Esophagus squamous epithelium (tissue), 5 donors: ENCODE data around the gene CGB3. TPM values are rescaled to one million over a fixed set of nuclear protein-coding genes. Genes with fewer than 3 reads are reported as not detected.
"Not testable (repeated sequence)": the region's sequence is repeated elsewhere in the genome, so short reads cannot be mapped to it uniquely, and the experiment has no call there.

Source experiments
- DNase-seq: peaks from one replicate; lab custom pipeline; 2025; lab: John Stamatoyannopoulos, UW
- H3K27ac ChIP-seq, 4 donors: fragments of 200-600 bp; sonication (generic); one replicate each; pipeline ENCODE4 v1.5.1; 2016 to 2019; ENCODE audit warnings: mild to moderate bottlenecking in 1 of 4
- H3K27me3 ChIP-seq, 4 donors: fragments of 200-600 bp; sonication (generic); 1 replicate in 3 of 4; 2 replicates in 1 of 4; pipeline versions ENCODE4 v1.5.1 to v1.6.0; 2017 to 2021; ENCODE audit warnings: antibody characterized with exemption in 1 of 4
- H3K36me3 ChIP-seq, 3 donors: fragments of 200-600 bp; sonication (generic); one replicate each; pipeline ENCODE4 v1.5.1; 2016 to 2019
- H3K4me1 ChIP-seq, 3 donors: fragments of 200-600 bp; sonication (generic); one replicate each; pipeline ENCODE4 v1.5.1; 2017 to 2019
- H3K4me3 ChIP-seq, 4 donors: fragments of 200-600 bp; sonication (generic); 1 replicate in 3 of 4; 2 replicates in 1 of 4; pipeline ENCODE4 v1.5.1; 2016 to 2019; ENCODE audit warnings: mild to moderate bottlenecking in 2 of 4, moderate library complexity in 1 of 4
- H3K9me3 ChIP-seq, 3 donors: fragments of 200-600 bp; sonication (generic); one replicate each; pipeline ENCODE4 v1.5.1; 2016 to 2019
- POLR2A ChIP-seq, 4 donors: fragments of 450-650 bp; IDR thresholded peaks; one replicate each; pipeline ENCODE4 v1.6.1; 2017; ENCODE audit warnings: antibody characterized with exemption in 4 of 4, mild to moderate bottlenecking in 4 of 4, moderate library complexity in 3 of 4
- WGBS, 2 donors: methylation state at CpG; one replicate each; pipeline ENCODE4 v1.1.5; 2018; 5-methylcytosine and 5-hydroxymethylcytosine counted together
- intact Hi-C: fragments of 100-400 bp; cut with DNase I; formaldehyde crosslinking; loops from one replicate; pipeline ENCODE4 v1.15.0; 2022
- total RNA-seq, 4 donors: library from RNA; depleted of rRNA; stranded (reverse); fragments of >200 nt; gene quantifications; one replicate each; pipeline ENCODE4 v1.1.0, GENCODE V29; 2016
- TF ChIP-seq, protein P1 (sequence below), 6 experiments: fragments of 450-650 bp in 4 of 6; fragments of 200-600 bp in 2 of 6; sonication (generic) in 2 of 6; IDR thresholded peaks; one replicate each; pipeline ENCODE4 v1.5.1; 2016 to 2019; ENCODE audit warnings: antibody characterized with exemption in 6 of 6, mild to moderate bottlenecking in 4 of 6, moderate library complexity in 4 of 6
- donor health status: DM: yes; HTN: yes; CAD: no.

The CGB3 gene
- total RNA-seq, 4 donors from 2014 or later, result not detected

DNA sequence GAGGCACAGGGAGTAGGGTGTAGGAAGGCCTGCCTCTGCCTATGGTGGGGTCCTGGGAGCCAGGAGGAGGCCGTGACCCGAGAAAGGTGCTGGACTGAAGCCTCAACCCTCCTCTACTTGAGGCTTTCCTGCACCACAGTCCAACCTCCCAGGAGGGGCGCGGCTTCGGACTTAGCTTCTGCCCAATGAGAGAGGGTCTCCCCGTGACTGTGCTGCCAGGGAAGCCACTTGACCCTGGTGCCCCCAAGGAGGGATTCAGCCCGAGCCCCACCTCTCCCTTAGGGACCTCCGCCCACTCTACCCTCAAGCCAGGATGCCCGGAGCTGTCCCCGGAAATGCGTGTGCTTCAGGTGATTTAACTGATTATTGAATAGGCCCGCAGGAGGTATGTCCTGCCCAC lies 24.9 kb upstream of the CGB3 start, which contains the start of gene CGB8:
TSS of gene CGB8 (minus strand) at position 101 of the 400 bp plus-strand sequence. CDS start 372 bp downstream, outside the sequence.
- H3K4me3 ChIP-seq, H3K27me3 ChIP-seq, H3K27ac ChIP-seq, H3K9me3 ChIP-seq, DNase-seq, H3K4me1 ChIP-seq, H3K36me3 ChIP-seq, intact Hi-C loops: not testable (repeated sequence)
- WGBS, 2 donors, result no CpG with 5 or more reads among the region's 12 CpGs

DNA sequence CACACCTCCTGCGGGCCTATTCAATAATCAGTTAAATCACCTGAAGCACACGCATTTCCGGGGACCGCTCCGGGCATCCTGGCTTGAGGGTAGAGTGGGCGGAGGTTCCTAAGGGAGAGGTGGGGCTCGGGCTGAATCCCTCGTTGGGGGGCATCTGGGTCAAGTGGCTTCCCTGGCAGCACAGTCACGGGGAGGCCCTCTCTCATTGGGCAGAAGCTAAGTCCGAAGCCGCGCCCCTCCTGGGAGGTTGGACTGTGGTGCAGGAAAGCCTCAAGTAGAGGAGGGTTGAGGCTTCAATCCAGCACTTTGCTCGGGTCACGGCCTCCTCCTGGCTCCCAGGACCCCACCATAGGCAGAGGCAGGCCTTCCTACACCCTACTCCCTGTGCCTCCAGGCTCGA lies 19.4 kb upstream of the CGB3 start, which contains the start of gene CGB5:
TSS of gene CGB5 (plus strand) at position 301 of the 400 bp plus-strand sequence. CDS start 362 bp downstream, outside the sequence.
- WGBS, 2 donors, result 100% methylated on average over 1 to 2 of the region's 15 CpGs
- not testable (repeated sequence) for H3K27ac ChIP-seq

DNA sequence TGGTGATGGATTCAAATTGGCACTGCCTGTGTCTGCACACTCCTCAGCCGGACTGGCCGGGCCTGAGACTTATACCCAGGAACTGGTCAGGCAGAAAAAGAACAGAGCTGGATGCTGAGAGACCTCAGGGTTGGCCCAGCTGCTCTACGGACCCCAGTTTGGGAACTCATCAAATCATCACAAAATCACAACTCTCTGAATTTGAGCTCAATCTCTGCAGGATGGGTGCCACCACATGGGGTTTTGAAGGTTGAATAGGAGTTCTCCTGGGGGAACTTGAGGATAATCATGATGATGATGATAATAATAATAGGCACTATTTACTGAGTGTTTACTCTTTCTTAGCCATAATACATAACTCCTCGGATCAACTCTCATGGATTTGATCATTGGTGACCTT lies 18.5 kb upstream of the CGB3 start:
- H3K9me3 ChIP-seq, DNase-seq, H3K27ac ChIP-seq, H3K4me1 ChIP-seq, H3K36me3 ChIP-seq, H3K27me3 ChIP-seq, intact Hi-C loops, H3K4me3 ChIP-seq: not testable (repeated sequence)
- 89% methylated on average over 1 of the region's 4 CpGs for WGBS, 2 donors

More for the DNA sequence above, 19.4 kb upstream of the CGB3 start, which contains the start of gene CGB5:
- H3K36me3 ChIP-seq, H3K9me3 ChIP-seq, DNase-seq, H3K4me3 ChIP-seq, H3K4me1 ChIP-seq, intact Hi-C loops, H3K27me3 ChIP-seq: not testable (repeated sequence)

DNA sequence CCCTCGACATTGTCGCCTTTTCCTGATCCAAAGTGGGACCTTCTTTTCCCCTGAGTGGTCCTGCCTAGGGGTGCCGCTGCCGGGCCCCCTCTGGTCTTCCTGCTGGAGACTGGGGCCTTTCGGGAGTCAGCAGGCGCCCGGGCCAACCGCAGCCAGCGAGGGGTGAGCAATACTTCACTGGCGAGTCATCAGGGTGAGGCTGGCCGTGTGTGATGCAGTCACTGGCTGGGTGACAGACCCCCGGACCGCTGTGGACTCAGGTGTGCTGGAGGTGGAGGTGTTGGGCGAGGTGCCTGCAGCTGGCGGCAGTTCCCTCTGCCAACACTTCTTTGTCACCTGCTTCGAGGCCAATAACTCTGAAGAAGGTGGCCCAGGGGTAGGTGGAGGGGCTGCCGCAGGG lies 18.0 kb upstream of the CGB3 start:
- no peak for DNase-seq
- Histone ChIP-seq H3K27ac (no peak overlapping the region), H3K4me1 (no peaks in the 10 kb centered on the region), H3K4me3 (no peak overlapping the region), H3K9me3 (no peaks in the 10 kb centered on the region), H3K36me3 (no peaks in the 10 kb centered on the region), H3K27me3 (peaks cover 0 to 6% (median 0%) of the 10 kb centered on the region in 4 donors)
- 43 to 59% methylated on average over 2 of the region's 17 CpGs for WGBS, 2 donors
- intact Hi-C loops, result no loop called here
- TF ChIP-seq POLR2A (IDR thresholded peaks at IDR 0.05), result no peak
- TF ChIP-seq, protein P1, sequence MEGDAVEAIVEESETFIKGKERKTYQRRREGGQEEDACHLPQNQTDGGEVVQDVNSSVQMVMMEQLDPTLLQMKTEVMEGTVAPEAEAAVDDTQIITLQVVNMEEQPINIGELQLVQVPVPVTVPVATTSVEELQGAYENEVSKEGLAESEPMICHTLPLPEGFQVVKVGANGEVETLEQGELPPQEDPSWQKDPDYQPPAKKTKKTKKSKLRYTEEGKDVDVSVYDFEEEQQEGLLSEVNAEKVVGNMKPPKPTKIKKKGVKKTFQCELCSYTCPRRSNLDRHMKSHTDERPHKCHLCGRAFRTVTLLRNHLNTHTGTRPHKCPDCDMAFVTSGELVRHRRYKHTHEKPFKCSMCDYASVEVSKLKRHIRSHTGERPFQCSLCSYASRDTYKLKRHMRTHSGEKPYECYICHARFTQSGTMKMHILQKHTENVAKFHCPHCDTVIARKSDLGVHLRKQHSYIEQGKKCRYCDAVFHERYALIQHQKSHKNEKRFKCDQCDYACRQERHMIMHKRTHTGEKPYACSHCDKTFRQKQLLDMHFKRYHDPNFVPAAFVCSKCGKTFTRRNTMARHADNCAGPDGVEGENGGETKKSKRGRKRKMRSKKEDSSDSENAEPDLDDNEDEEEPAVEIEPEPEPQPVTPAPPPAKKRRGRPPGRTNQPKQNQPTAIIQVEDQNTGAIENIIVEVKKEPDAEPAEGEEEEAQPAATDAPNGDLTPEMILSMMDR (IDR thresholded peaks at IDR 0.05), result no peak

DNA sequence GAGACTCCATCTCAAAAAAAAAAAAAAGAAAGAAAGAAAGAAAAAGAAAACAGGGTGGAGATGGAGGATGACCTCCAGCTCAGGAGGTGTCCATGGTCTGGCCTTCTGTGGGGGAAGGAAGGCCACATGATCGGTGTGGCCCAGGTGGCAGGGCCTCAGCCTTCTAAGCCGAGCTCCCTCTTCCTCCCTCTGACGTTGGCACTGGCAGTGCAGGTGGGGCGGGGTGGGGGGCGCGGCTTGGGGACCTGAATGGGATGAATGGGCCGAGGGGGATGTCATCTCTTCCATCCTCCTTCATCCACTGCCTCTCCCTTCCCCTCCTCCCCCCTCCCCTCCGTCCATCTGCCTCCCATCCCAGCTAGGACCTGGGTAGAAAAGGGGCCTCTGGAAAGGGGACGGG lies 15.6 kb upstream of the CGB3 start:
- H3K27ac ChIP-seq, H3K27me3 ChIP-seq, H3K4me3 ChIP-seq, DNase-seq, intact Hi-C loops, H3K4me1 ChIP-seq, H3K36me3 ChIP-seq, H3K9me3 ChIP-seq: not testable (repeated sequence)
- WGBS, 2 donors, result 36 to 49% methylated on average over 6 of the region's 9 CpGs

DNA sequence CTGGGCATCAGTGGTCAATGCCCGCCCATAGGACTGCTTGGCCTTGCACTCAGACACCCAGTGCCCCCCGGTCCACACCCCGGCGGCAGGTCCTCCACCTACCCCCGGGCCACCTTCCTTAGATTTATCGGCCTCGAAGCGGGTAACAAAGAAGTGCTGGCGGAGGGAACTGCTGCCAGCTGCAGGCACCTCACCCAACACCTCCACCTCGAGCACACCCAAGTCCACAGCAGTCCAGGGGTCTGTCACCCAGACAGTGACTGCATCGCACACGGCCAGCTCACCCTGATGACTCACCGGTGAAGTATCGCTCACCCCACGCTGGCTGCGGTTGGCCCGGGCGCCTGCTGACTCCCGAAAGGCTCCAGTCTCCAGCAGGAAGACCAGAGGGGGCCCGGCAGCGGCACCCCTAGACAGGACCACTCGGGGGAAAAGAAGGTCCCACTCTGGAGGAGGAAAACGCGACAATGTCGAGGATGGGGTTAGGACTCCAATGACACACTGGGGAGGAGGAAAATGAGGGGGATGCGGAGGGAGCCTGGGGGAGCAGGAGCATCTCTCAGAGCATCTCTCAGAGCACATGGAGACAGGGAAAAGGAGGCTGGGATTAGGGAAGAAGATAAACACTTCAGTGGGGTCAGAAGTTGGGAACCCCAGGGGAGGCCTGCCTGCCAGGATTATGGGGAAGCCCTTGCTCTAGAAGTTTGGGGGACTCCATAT lies 14.6 kb upstream of the CGB3 start:
- H3K36me3 ChIP-seq, H3K9me3 ChIP-seq, H3K27me3 ChIP-seq, intact Hi-C loops, H3K4me1 ChIP-seq, H3K4me3 ChIP-seq, H3K27ac ChIP-seq, DNase-seq: not testable (repeated sequence)
- WGBS, 2 donors, result 83 to 89% methylated on average over 8 to 13 of the region's 26 CpGs

DNA sequence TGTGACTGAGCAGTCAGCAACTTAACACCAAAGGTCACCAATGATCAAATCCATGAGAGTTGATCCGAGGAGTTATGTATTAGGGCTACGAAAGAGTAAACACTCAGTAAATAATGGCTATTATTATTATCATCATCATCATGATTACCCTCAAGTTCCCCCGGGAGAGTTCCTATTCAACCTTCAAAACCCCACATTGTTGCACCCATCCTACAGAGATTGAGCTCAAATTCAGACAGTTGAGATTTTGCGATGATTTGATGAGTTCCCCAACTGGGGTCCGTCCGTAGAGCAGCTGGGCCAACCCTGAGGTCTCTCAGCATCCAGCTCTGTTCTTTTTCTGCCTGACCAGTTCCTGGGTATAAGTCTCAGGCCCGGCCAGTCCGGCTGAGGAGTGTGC lies 14.0 kb upstream of the CGB3 start:
- H3K4me3 ChIP-seq, H3K36me3 ChIP-seq, H3K9me3 ChIP-seq, DNase-seq, H3K27ac ChIP-seq, H3K27me3 ChIP-seq, H3K4me1 ChIP-seq, intact Hi-C loops: not testable (repeated sequence)
- 86 to 98% methylated on average over 1 to 6 of the region's 8 CpGs for WGBS, 2 donors

DNA sequence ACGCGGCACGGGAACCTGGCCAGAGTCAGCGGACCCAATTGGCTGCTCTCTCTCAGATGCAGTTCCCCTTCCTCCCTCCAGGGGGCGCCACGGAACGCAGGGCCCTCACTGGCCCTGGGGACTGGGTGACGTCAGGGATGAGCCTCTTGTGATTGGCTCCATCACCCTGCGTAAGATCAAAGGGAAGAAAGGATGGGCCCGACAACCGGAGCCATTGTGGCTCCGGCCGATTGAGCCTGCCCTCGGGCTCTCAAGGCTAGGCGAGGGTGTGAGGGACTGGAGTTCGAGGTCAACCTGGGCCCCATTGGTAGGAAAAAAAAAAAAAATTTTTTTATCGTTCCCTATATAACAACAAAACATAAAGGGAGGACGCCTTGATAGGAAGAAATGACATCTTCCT lies 12.7 kb upstream of the CGB3 start, which contains the start of gene CGB1:
TSS of gene CGB1 (minus strand) at position 81 of the 400 bp plus-strand sequence. CDS start 184 bp downstream, outside the sequence.
- H3K27me3 ChIP-seq, H3K4me3 ChIP-seq, H3K9me3 ChIP-seq, H3K27ac ChIP-seq, H3K4me1 ChIP-seq, intact Hi-C loops, DNase-seq, H3K36me3 ChIP-seq: not testable (repeated sequence)
- TF ChIP-seq, protein P1 (IDR thresholded peaks at IDR 0.05), result peak in 5 of 6 experiments; percentile 26 to 56 (median 28)
- WGBS, 2 donors, result 44 to 73% methylated on average over 11 to 18 of the region's 18 CpGs
